GM23338 (cell line): ENCODE data around the gene PDCD10. TPM values are rescaled to one million over a fixed set of nuclear protein-coding genes. Genes with fewer than 3 reads are reported as not detected.

Experiments
- ATAC-seq: fragments of 200-7000 bp; cut with Tn5 transposase; 3 replicates; pipeline ENCODE4 v1.9.1; 2020
- DNase-seq: peaks from one replicate; pipeline ENCODE4 v3.0.0-alpha.2; 2015; ENCODE audit warnings: low spot score
- H2AFZ ChIP-seq: fragments of 200-600 bp; sonication (generic); 2 replicates; pipeline ENCODE4 v1.8.0; 2016; ENCODE audit warnings: antibody characterized with exemption, mild to moderate bottlenecking, moderate library complexity
- H3F3A ChIP-seq: fragments of 200-600 bp; sonication (generic); replicated peaks from 2 replicates; pipeline ENCODE4 v1.8.0; 2017; ENCODE audit warnings: antibody characterized with exemption, mixed run types, low read depth
- H3K27ac ChIP-seq: fragments of 200-600 bp; sonication (generic); 2 replicates; pipeline ENCODE4 v1.6.1; 2016; ENCODE audit warnings: low read depth
- H3K27me3 ChIP-seq: fragments of 200-600 bp; sonication (generic); 2 replicates; pipeline ENCODE4 v1.8.0; 2016; ENCODE audit warnings: mild to moderate bottlenecking, mixed run types, moderate library complexity; ENCODE audit not compliant: insufficient read depth
- H3K36me3 ChIP-seq: fragments of 200-600 bp; sonication (generic); 2 replicates; pipeline ENCODE4 v1.8.0; 2016; ENCODE audit warnings: mild to moderate bottlenecking; ENCODE audit not compliant: insufficient read depth
- H3K4me1 ChIP-seq: fragments of 200-600 bp; sonication (generic); 2 replicates; pipeline ENCODE4 v1.8.0; 2016; ENCODE audit warnings: mild to moderate bottlenecking, moderate library complexity; ENCODE audit not compliant: insufficient read depth
- H3K4me2 ChIP-seq: fragments of 200-600 bp; sonication (generic); 2 replicates; pipeline ENCODE4 v1.7.1; 2017; ENCODE audit warnings: mixed run types
- H3K4me3 ChIP-seq: fragments of 200-600 bp; sonication (generic); 2 replicates; pipeline ENCODE4 v1.6.1; 2016; ENCODE audit warnings: mixed run types
- H3K79me2 ChIP-seq: fragments of 200-600 bp; sonication (generic); replicated peaks from 2 replicates; pipeline ENCODE4 v1.8.0; 2017; ENCODE audit warnings: mild to moderate bottlenecking; ENCODE audit not compliant: insufficient read depth
- H3K9me2 ChIP-seq: fragments of 200-600 bp; sonication (generic); 2 replicates; pipeline ENCODE4 v1.8.0; 2017; ENCODE audit not compliant: insufficient read depth
- H4K20me1 ChIP-seq: fragments of 200-600 bp; sonication (generic); replicated peaks from 2 replicates; pipeline ENCODE4 v1.8.0; 2017; ENCODE audit warnings: mild to moderate bottlenecking; ENCODE audit not compliant: insufficient read depth
- H3K27ac Mint-ChIP-seq: 2 replicates; pipeline ENCODE4 v1.8.0; 2020; ENCODE audit warnings: inconsistent platforms, mild to moderate bottlenecking, moderate library complexity, mixed read lengths
- H3K27me3 Mint-ChIP-seq: 3 replicates; pipeline ENCODE4 v1.8.0; 2022; ENCODE audit warnings: low read depth, mild to moderate bottlenecking, moderate library complexity, mixed read lengths, inconsistent platforms; ENCODE audit not compliant: insufficient read depth, poor library complexity
- H3K36me3 Mint-ChIP-seq: 3 replicates; pipeline ENCODE4 v1.8.0; 2021; ENCODE audit warnings: low read depth, mild to moderate bottlenecking, inconsistent platforms, moderate library complexity, mixed read lengths
- H3K4me1 Mint-ChIP-seq: 3 replicates; pipeline ENCODE4 v1.8.0; 2020; ENCODE audit warnings: mild to moderate bottlenecking, inconsistent platforms, mixed read lengths
- H3K4me3 Mint-ChIP-seq: 3 replicates; pipeline ENCODE4 v1.8.0; 2021; ENCODE audit warnings: moderate library complexity, mild to moderate bottlenecking, inconsistent platforms, mixed read lengths
- H3K9me3 Mint-ChIP-seq: 3 replicates; pipeline ENCODE4 v1.8.0; 2020; ENCODE audit warnings: moderate library complexity, mild to moderate bottlenecking, inconsistent platforms, mixed read lengths
- CREB1 ChIP-seq: fragments of 250-450 bp; sonication (Bioruptor Pico); IDR thresholded peaks from 2 replicates; pipeline ENCODE4 v1.5.0; 2020; ENCODE audit warnings: low read depth, mild to moderate bottlenecking, moderate library complexity
- CTCF ChIP-seq, 2 experiments: fragments of 200-600 bp in 1 of 2; sonication (generic) in 1 of 2; conservative IDR thresholded peaks; 2 replicates each; pipeline versions ENCODE4 v1.5.1 to v1.6.1; 2016 to 2017; ENCODE audit warnings: antibody characterized with exemption in 2 of 2, low read depth in 2 of 2, mild to moderate bottlenecking in 2 of 2, moderate library complexity in 1 of 2
- ETS1 ChIP-seq: IDR thresholded peaks from 2 replicates; pipeline ENCODE4 v1.6.1; 2016; ENCODE audit warnings: antibody characterized with exemption
- EZH2 ChIP-seq: fragments of 200-600 bp; sonication (generic); IDR thresholded peaks from one replicate; pipeline ENCODE4 v1.8.0; 2017; ENCODE audit warnings: antibody characterized with exemption, mild to moderate bottlenecking, low read depth; ENCODE audit not compliant: unreplicated experiment
- EZH2phosphoT487 ChIP-seq: fragments of 200-600 bp; sonication (generic); IDR thresholded peaks from one replicate; pipeline ENCODE4 v1.8.1; 2018; ENCODE audit warnings: antibody characterized with exemption; ENCODE audit not compliant: unreplicated experiment
- JUNB ChIP-seq: IDR thresholded peaks from one replicate; pipeline ENCODE4 v1.6.1; 2016; ENCODE audit warnings: antibody characterized with exemption; ENCODE audit not compliant: unreplicated experiment
- NANOG ChIP-seq: IDR thresholded peaks from 2 replicates; pipeline ENCODE4 v1.6.1; 2016; ENCODE audit warnings: antibody characterized with exemption, borderline replicate concordance
- POLR2AphosphoS5 ChIP-seq: IDR thresholded peaks from 2 replicates; pipeline ENCODE4 v1.6.1; 2016; ENCODE audit warnings: antibody characterized with exemption, low read depth
- REST ChIP-seq: IDR thresholded peaks from one replicate; pipeline ENCODE4 v1.6.1; 2018; ENCODE audit warnings: antibody characterized with exemption; ENCODE audit not compliant: unreplicated experiment
- STAT1 ChIP-seq: IDR thresholded peaks from one replicate; pipeline ENCODE4 v1.6.1; 2016; ENCODE audit warnings: antibody characterized with exemption; ENCODE audit not compliant: unreplicated experiment
- ZNF114 ChIP-seq: fragments of 250-450 bp; sonication (Bioruptor Pico); IDR thresholded peaks from 2 replicates; pipeline ENCODE4 v1.5.0; 2020; ENCODE audit warnings: mild to moderate bottlenecking, moderate library complexity
- ZNF331 ChIP-seq: fragments of 250-450 bp; sonication (Bioruptor Pico); IDR thresholded peaks from 2 replicates; pipeline ENCODE4 v1.5.0; 2020; ENCODE audit warnings: low read depth, mild to moderate bottlenecking, moderate library complexity
- ZNF462 ChIP-seq: fragments of 250-450 bp; sonication (Bioruptor Pico); IDR thresholded peaks from 2 replicates; pipeline ENCODE4 v1.5.0; 2020; ENCODE audit warnings: mild to moderate bottlenecking, moderate library complexity
- polyA plus RNA-seq: library from polyadenylated mRNA; unstranded; fragments of >200 nt; fragmentation: Nextera tagmentation; extraction: Ambion mirVana; gene quantifications from 2 replicates; pipeline ENCODE4 v1.2.1, GENCODE V29; 2016
- total RNA-seq: library from RNA; depleted of rRNA; stranded (reverse); fragments of >200 nt; shearing (Covaris generic); gene quantifications from 2 replicates; pipeline ENCODE4 v1.2.3, GENCODE V29; 2014

Gene PDCD10
- total and polyA plus RNA-seq, 2 experiments from 2014 or later, result 95.2 to 125 TPM

- Histone ChIP-seq H3K4me3 (no peak overlapping the region), H3K9me2 (no peaks in the 10 kb centered on the region), H3K36me3 (no peaks in the 10 kb centered on the region), H3K4me2 (no peak overlapping the region), H2AFZ (no peak overlapping the region), H4K20me1 (no peaks in the 10 kb centered on the region), H3K79me2 (no peaks in the 10 kb centered on the region), H3K27ac (no peak overlapping the region), H3K27me3 (no peaks in the 10 kb centered on the region), H3F3A (no peaks in the 10 kb centered on the region), H3K4me1 (no peaks in the 10 kb centered on the region)
- no peak overlapping the region for H3K4me3 Mint-ChIP-seq
- H3K4me1 Mint-ChIP-seq, result peaks cover 5% of the 10 kb centered on the region; the same call in 2 of the 3 replicates
- ATAC-seq (no peak), DNase-seq (no peak)
- no peak overlapping the region for H3K27ac Mint-ChIP-seq
- H3K27me3 Mint-ChIP-seq, result peaks cover 2% of the 10 kb centered on the region
- TF ChIP-seq REST (no peak), ETS1 (no peak), NANOG (no peak), ZNF114 (CRISPR knock-in tag) (no peak), CTCF (conservative IDR thresholded peaks at IDR 0.05; ENCODE audit: low read depth in 2 of 2) (no peak), POLR2AphosphoS5 (no peak), JUNB (no peak), ZNF331 (no peak), STAT1 (no peak), EZH2phosphoT487 (no peak), CREB1 (CRISPR knock-in tag) (no peak), ZNF462 (no peak), EZH2 (no peak)
- H3K36me3 Mint-ChIP-seq, result no peaks in the 10 kb centered on the region
- no peaks in the 10 kb centered on the region for H3K9me3 Mint-ChIP-seq
Observed at GRCh38 chr3:167749209-167749608, 14.5 kb upstream of the PDCD10 start.
